Ishikawa (cell line): ENCODE results near the gene NANOS3.

Experiments used
- CEBPB ChIP-seq: IDR thresholded peaks from 2 replicates; pipeline ENCODE4 v1.6.1; 2012
- CREB1 ChIP-seq: IDR thresholded peaks from 2 replicates; pipeline ENCODE4 v1.6.1; 2012; ENCODE audit warnings: low read depth
- EGR1 ChIP-seq: IDR thresholded peaks from 2 replicates; pipeline ENCODE4 v1.6.1; 2012
- EP300 ChIP-seq: IDR thresholded peaks from 2 replicates; pipeline ENCODE4 v1.6.1; 2012; ENCODE audit warnings: borderline replicate concordance
- FOXM1 ChIP-seq: IDR thresholded peaks from 2 replicates; pipeline ENCODE4 v1.6.1; 2012; ENCODE audit warnings: low read depth, borderline replicate concordance
- NFIC ChIP-seq: IDR thresholded peaks from 2 replicates; pipeline ENCODE4 v1.6.1; 2012
- RAD21 ChIP-seq: IDR thresholded peaks from 2 replicates; pipeline ENCODE4 v1.6.1; 2012; ENCODE audit warnings: low read depth
- TAF1 ChIP-seq: IDR thresholded peaks from 2 replicates; pipeline ENCODE4 v1.6.1; 2012; ENCODE audit warnings: low read depth, mild to moderate bottlenecking
- TCF12 ChIP-seq: IDR thresholded peaks from 2 replicates; pipeline ENCODE4 v1.6.1; 2012; ENCODE audit warnings: low read depth
- TEAD4 ChIP-seq: IDR thresholded peaks from 2 replicates; pipeline ENCODE4 v1.6.1; 2012
- YY1 ChIP-seq: IDR thresholded peaks from 2 replicates; pipeline ENCODE4 v1.6.1; 2012; ENCODE audit warnings: low read depth
- ZBTB7A ChIP-seq: IDR thresholded peaks from 2 replicates; pipeline ENCODE4 v1.6.1; 2012; ENCODE audit warnings: low read depth
- TF ChIP-seq, protein P1 (sequence below): IDR thresholded peaks from 2 replicates; pipeline ENCODE4 v1.6.1; 2012
- TF ChIP-seq, protein P2 (sequence below): IDR thresholded peaks from 2 replicates; pipeline ENCODE4 v1.6.1; 2012
- TF ChIP-seq, protein P3 (sequence below): IDR thresholded peaks from 2 replicates; pipeline ENCODE4 v1.6.1; 2012; ENCODE audit warnings: low read depth, mild to moderate bottlenecking

Gene NANOS3

DNA sequence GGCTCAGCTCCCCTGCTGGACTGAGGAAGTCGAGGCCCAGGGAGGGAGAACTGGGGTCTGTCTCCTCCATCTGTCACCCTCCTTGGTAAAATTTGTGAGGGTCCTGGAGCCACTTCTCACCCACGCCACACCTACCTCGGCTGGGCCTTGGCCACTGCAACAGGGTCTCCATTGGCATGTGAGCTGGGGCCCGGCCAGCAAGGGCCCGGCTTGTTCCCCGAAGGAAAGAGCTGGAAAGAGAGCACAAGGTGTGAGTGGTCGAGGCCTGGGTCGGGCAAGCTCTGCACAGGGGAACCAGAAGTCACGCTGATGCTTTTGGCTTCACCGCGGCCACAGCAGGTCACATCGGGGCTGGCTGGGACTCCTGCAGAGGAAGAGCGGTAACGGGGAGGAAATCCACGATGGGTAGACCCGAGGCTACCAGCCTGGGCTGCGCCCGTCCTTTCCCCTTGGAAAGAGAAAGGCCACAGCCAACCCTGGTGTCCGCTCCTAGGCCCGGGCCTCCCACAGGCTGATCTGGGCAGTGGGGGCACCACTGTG is 9.0 kb downstream of the NANOS3 start:
- TF ChIP-seq CREB1 = no peak
- TF ChIP-seq RAD21 = no peak
- TF ChIP-seq, protein P1, sequence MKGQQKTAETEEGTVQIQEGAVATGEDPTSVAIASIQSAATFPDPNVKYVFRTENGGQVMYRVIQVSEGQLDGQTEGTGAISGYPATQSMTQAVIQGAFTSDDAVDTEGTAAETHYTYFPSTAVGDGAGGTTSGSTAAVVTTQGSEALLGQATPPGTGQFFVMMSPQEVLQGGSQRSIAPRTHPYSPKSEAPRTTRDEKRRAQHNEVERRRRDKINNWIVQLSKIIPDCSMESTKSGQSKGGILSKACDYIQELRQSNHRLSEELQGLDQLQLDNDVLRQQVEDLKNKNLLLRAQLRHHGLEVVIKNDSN = no peak
- no peak for TF ChIP-seq EP300
- TF ChIP-seq TAF1 = no peak
- TF ChIP-seq YY1 = no peak
- TF ChIP-seq, protein P2, sequence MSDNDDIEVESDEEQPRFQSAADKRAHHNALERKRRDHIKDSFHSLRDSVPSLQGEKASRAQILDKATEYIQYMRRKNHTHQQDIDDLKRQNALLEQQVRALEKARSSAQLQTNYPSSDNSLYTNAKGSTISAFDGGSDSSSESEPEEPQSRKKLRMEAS = no peak
- TF ChIP-seq NFIC = no peak
- TF ChIP-seq FOXM1 = no peak
- no peak for TF ChIP-seq TEAD4
- no peak for TF ChIP-seq EGR1
- TF ChIP-seq CEBPB = no peak
- TF ChIP-seq ZBTB7A = no peak
- TF ChIP-seq, protein P3, sequence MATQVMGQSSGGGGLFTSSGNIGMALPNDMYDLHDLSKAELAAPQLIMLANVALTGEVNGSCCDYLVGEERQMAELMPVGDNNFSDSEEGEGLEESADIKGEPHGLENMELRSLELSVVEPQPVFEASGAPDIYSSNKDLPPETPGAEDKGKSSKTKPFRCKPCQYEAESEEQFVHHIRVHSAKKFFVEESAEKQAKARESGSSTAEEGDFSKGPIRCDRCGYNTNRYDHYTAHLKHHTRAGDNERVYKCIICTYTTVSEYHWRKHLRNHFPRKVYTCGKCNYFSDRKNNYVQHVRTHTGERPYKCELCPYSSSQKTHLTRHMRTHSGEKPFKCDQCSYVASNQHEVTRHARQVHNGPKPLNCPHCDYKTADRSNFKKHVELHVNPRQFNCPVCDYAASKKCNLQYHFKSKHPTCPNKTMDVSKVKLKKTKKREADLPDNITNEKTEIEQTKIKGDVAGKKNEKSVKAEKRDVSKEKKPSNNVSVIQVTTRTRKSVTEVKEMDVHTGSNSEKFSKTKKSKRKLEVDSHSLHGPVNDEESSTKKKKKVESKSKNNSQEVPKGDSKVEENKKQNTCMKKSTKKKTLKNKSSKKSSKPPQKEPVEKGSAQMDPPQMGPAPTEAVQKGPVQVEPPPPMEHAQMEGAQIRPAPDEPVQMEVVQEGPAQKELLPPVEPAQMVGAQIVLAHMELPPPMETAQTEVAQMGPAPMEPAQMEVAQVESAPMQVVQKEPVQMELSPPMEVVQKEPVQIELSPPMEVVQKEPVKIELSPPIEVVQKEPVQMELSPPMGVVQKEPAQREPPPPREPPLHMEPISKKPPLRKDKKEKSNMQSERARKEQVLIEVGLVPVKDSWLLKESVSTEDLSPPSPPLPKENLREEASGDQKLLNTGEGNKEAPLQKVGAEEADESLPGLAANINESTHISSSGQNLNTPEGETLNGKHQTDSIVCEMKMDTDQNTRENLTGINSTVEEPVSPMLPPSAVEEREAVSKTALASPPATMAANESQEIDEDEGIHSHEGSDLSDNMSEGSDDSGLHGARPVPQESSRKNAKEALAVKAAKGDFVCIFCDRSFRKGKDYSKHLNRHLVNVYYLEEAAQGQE = no peak
- no peak for TF ChIP-seq TCF12

DNA sequence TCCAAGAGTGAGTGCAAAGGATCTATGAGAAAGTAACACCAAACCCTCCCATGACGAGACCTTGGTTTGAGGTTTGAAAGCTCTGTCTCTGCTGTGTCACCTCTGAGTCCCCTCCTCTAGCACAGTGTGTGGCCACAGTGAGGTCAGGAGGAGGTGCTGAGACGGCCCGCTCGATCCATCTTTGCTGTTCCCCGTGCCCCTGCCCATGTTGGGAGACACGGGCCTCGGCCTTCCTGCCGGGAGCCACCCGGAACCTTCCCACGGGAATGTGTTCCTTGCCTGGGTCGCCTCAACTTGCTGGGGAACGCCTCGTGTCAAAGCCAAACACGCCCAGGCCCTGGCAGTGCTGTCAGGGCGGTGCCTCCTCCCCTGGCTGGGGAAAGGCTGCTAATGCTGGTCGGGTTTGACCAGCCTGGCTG is 10.1 kb downstream of the NANOS3 start:
- no peak for TF ChIP-seq TAF1
- no peak for TF ChIP-seq CREB1
- no peak for TF ChIP-seq TCF12
- no peak for TF ChIP-seq FOXM1
- TF ChIP-seq, protein P3 = no peak
- TF ChIP-seq, protein P2 = no peak
- no peak for TF ChIP-seq NFIC

DNA sequence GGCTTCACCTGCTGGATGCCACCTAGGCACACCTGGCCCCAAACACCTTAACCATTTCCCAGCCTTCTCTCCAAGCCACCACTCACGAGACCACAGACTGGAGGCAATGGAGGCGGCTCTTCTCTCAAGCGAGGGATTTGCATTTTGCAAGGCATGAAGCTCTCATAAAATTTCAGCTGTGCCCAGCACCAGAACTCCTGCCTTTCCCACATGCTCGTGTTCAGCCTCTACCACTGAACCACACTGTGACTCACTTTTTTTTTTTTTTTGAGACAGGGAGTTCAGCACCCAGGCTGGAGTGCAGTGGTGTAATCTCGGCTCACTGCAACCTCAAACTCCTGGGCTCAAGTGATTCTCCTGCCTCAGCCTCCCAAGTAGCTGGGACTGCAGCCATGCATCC is 10.6 kb downstream of the NANOS3 start:
- TF ChIP-seq YY1 (no peak), CEBPB (no peak), TAF1 (no peak), EP300 (no peak), EGR1 (no peak), TCF12 (no peak), FOXM1 (no peak), TEAD4 (no peak), NFIC (no peak), ZBTB7A (no peak), RAD21 (no peak), CREB1 (no peak)
- TF ChIP-seq, protein P1 = no peak
- TF ChIP-seq, protein P3 = no peak
- TF ChIP-seq, protein P2 = no peak

DNA sequence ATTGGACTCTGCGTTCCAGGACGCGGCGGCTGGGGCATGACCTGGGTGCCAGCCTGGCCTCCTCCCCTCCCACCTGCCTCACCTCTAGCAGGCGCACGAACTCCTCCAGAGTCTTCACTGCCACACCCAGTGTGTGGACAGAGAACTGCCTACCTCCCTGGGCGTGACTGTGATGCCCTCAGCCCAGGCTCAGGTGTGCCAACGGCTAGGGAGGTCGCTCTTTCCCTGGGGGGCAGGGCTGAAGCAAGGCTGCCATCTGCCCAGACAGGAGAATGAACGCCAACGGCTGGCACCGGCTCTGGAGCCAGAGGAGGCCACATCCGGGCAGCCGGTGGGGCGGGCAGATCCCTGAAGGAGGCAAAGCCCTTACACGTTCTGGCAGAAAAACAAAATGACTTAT is 11.3 kb downstream of the NANOS3 start:
- TF ChIP-seq CREB1 = no peak
- TF ChIP-seq ZBTB7A = no peak
- no peak for TF ChIP-seq TCF12
- TF ChIP-seq CEBPB = no peak

DNA sequence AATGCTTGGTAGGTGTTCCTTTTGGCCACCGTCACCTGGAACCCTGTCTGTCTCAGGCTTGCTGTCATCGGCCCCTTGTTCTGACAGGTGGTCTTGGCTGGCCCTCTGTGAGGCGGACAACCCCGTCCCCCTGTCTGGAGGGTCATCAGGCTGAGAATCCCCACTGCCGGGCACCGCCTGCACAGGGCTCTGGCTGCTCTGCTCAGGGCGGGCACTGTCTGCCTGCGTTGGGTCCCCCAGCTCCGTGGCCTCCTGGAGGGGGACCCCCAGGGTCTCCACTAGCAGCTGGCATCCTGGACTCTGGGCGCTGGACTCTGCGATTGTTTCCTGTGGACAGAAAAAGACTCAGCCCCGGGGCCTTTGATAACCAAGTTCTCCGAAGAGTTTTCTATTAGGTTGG is 13.2 kb downstream of the NANOS3 start:
- TF ChIP-seq EGR1 (no peak), CEBPB (no peak), TEAD4 (no peak), NFIC (no peak), TCF12 (no peak), TAF1 (no peak), FOXM1 (no peak), YY1 (no peak), CREB1 (no peak), ZBTB7A (no peak), RAD21 (no peak), EP300 (no peak)
- TF ChIP-seq, protein P3 = no peak
- TF ChIP-seq, protein P2 = no peak
- TF ChIP-seq, protein P1 = no peak
